ENCODE measurements around the gene TTLL9. TPM values are rescaled to one million over a fixed set of nuclear protein-coding genes. Genes with fewer than 3 reads are reported as not detected.

TTLL9 gene
- total and polyA plus RNA-seq, 2 of the 13 experiments (the other 11 are each of a cell fraction or from before 2014, with no cell fraction given) = not detected

DNA sequence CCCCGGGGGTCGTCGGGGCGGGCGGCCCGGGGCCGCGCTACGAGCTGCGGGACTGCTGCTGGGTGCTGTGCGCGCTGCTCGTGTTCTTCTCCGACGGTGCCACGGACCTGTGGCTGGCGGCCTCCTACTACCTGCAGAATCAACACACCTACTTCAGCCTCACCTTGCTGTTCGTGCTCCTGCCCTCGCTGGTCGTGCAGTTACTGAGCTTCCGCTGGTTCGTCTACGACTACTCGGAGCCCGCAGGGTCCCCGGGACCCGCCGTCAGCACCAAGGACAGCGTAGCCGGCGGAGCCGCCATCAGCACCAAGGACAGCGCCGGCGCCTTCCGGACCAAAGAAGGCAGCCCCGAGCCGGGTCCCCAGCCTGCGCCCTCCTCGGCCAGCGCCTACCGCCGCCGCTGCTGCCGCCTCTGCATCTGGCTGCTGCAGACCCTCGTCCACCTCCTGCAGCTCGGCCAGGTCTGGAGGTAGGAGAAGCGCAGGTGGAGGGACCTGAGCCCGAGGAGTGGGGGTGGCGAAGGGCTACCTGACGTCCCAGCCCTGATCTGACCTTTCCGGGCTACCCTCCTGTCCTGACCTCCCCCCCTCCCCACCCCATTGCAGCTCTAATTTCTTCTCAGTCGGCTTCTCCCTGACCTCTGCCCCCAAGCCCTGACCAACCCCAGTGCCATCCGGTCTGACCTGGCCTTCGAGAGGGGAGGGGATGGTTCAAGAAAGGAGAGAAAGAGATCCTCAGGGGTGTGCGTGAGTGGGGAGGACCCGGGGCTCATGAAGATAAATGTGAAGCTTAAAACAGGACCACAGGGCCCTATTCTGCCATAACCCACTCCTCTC is 98.1 kb downstream of the TTLL9 start (continued):
- TF ChIP-seq, protein P1, sequence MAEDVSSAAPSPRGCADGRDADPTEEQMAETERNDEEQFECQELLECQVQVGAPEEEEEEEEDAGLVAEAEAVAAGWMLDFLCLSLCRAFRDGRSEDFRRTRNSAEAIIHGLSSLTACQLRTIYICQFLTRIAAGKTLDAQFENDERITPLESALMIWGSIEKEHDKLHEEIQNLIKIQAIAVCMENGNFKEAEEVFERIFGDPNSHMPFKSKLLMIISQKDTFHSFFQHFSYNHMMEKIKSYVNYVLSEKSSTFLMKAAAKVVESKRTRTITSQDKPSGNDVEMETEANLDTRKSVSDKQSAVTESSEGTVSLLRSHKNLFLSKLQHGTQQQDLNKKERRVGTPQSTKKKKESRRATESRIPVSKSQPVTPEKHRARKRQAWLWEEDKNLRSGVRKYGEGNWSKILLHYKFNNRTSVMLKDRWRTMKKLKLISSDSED (CRISPR knock-in tag; IDR thresholded peaks at IDR 0.05) = peak; percentile 100
- TF ChIP-seq ZNF431 (CRISPR knock-in tag; IDR thresholded peaks at IDR 0.05; ENCODE audit: borderline replicate concordance, low read depth) (peak; percentile 100), ZSCAN21 (CRISPR knock-in tag; IDR thresholded peaks at IDR 0.05; ENCODE audit: borderline replicate concordance) (peak; percentile 100), ZNF564 (CRISPR knock-in tag; IDR thresholded peaks at IDR 0.05) (peak; percentile 100), IKZF4 (CRISPR knock-in tag; IDR thresholded peaks at IDR 0.05; ENCODE audit: borderline replicate concordance, low read depth, not compliant biosample characterization) (peak; percentile 100), ZNF850 (CRISPR knock-in tag; conservative IDR thresholded peaks at IDR 0.05) (peak; percentile 100), ZNF652 (CRISPR knock-in tag; IDR thresholded peaks at IDR 0.05; ENCODE audit: borderline replicate concordance, low read depth) (peak; percentile 93), ZNF136 (CRISPR knock-in tag; IDR thresholded peaks at IDR 0.05; ENCODE audit: low read depth) (peak; percentile 100), PCBP1 (IDR thresholded peaks at IDR 0.05; ENCODE audit: borderline replicate concordance, low read depth, low read length) (no peak), ATF1 (CRISPR knock-in tag; IDR thresholded peaks at IDR 0.05) (peak; percentile 54; the same call in 1 of the 2 replicates), ZNF224 (CRISPR knock-in tag; IDR thresholded peaks at IDR 0.05) (peak; percentile 100), SRSF9 (IDR thresholded peaks at IDR 0.05; ENCODE audit: borderline replicate concordance, insufficient read depth, low read depth, low read length, poor library complexity, severe bottlenecking) (no peak), ZNF367 (CRISPR knock-in tag; IDR thresholded peaks at IDR 0.05; ENCODE audit: borderline replicate concordance) (peak; percentile 100), CBX2 (IDR thresholded peaks at IDR 0.05; ENCODE audit: low read depth, low read length) (no peak), CBX2 (CRISPR knock-in tag; IDR thresholded peaks at IDR 0.05; ENCODE audit: low read depth) (peak; percentile 100), ARHGAP35 (CRISPR knock-in tag; IDR thresholded peaks at IDR 0.05; ENCODE audit: borderline replicate concordance) (peak; percentile 100), ZNF292 (CRISPR knock-in tag; IDR thresholded peaks at IDR 0.05; ENCODE audit: borderline replicate concordance, low read depth) (peak; percentile 100), FOXA3 (CRISPR knock-in tag; IDR thresholded peaks at IDR 0.05) (peak; percentile 99), NFATC3 (CRISPR knock-in tag; IDR thresholded peaks at IDR 0.05) (peak; percentile 100), ZNF180 (CRISPR knock-in tag; IDR thresholded peaks at IDR 0.05; ENCODE audit: borderline replicate concordance, low read depth) (peak; percentile 100; the same call in 1 of the 2 replicates)
- TF ChIP-seq, protein P2, sequence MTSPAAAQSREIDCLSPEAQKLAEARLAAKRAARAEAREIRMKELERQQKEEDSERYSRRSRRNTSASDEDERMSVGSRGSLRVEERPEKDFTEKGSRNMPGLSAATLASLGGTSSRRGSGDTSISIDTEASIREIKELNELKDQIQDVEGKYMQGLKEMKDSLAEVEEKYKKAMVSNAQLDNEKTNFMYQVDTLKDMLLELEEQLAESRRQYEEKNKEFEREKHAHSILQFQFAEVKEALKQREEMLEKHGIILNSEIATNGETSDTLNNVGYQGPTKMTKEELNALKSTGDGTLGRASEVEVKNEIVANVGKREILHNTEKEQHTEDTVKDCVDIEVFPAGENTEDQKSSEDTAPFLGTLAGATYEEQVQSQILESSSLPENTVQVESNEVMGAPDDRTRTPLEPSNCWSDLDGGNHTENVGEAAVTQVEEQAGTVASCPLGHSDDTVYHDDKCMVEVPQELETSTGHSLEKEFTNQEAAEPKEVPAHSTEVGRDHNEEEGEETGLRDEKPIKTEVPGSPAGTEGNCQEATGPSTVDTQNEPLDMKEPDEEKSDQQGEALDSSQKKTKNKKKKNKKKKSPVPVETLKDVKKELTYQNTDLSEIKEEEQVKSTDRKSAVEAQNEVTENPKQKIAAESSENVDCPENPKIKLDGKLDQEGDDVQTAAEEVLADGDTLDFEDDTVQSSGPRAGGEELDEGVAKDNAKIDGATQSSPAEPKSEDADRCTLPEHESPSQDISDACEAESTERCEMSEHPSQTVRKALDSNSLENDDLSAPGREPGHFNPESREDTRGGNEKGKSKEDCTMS (CRISPR knock-in tag; conservative IDR thresholded peaks at IDR 0.05) = peak; percentile 100
- TF ChIP-seq, protein P3, sequence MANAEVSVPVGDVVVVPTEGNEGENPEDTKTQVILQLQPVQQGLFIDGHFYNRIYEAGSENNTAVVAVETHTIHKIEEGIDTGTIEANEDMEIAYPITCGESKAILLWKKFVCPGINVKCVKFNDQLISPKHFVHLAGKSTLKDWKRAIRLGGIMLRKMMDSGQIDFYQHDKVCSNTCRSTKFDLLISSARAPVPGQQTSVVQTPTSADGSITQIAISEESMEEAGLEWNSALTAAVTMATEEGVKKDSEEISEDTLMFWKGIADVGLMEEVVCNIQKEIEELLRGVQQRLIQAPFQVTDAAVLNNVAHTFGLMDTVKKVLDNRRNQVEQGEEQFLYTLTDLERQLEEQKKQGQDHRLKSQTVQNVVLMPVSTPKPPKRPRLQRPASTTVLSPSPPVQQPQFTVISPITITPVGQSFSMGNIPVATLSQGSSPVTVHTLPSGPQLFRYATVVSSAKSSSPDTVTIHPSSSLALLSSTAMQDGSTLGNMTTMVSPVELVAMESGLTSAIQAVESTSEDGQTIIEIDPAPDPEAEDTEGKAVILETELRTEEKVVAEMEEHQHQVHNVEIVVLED (CRISPR knock-in tag; IDR thresholded peaks at IDR 0.05; ENCODE audit: borderline replicate concordance) = peak; percentile 92
- TF ChIP-seq, protein P4, sequence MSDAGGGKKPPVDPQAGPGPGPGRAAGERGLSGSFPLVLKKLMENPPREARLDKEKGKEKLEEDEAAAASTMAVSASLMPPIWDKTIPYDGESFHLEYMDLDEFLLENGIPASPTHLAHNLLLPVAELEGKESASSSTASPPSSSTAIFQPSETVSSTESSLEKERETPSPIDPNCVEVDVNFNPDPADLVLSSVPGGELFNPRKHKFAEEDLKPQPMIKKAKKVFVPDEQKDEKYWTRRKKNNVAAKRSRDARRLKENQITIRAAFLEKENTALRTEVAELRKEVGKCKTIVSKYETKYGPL (CRISPR knock-in tag; IDR thresholded peaks at IDR 0.05) = peak; percentile 100

Measured in HepG2 (cell line).